HG02970 (cell line): ENCODE data around the gene CTNNA1.
"Not testable (repeated sequence)": the region's sequence is repeated elsewhere in the genome, so short reads cannot be mapped to it uniquely, and the experiment has no call there.

Experiments
- ATAC-seq: cut with Tn5 transposase; IDR thresholded peaks from one replicate; pipeline ENCODE4 v1.9.1; 2021; ENCODE audit warnings: mild to moderate bottlenecking, moderate library complexity, moderate number of reproducible peaks; ENCODE audit not compliant: unreplicated experiment, low FRiP score

The CTNNA1 gene, protein sequence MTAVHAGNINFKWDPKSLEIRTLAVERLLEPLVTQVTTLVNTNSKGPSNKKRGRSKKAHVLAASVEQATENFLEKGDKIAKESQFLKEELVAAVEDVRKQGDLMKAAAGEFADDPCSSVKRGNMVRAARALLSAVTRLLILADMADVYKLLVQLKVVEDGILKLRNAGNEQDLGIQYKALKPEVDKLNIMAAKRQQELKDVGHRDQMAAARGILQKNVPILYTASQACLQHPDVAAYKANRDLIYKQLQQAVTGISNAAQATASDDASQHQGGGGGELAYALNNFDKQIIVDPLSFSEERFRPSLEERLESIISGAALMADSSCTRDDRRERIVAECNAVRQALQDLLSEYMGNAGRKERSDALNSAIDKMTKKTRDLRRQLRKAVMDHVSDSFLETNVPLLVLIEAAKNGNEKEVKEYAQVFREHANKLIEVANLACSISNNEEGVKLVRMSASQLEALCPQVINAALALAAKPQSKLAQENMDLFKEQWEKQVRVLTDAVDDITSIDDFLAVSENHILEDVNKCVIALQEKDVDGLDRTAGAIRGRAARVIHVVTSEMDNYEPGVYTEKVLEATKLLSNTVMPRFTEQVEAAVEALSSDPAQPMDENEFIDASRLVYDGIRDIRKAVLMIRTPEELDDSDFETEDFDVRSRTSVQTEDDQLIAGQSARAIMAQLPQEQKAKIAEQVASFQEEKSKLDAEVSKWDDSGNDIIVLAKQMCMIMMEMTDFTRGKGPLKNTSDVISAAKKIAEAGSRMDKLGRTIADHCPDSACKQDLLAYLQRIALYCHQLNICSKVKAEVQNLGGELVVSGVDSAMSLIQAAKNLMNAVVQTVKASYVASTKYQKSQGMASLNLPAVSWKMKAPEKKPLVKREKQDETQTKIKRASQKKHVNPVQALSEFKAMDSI

DNA sequence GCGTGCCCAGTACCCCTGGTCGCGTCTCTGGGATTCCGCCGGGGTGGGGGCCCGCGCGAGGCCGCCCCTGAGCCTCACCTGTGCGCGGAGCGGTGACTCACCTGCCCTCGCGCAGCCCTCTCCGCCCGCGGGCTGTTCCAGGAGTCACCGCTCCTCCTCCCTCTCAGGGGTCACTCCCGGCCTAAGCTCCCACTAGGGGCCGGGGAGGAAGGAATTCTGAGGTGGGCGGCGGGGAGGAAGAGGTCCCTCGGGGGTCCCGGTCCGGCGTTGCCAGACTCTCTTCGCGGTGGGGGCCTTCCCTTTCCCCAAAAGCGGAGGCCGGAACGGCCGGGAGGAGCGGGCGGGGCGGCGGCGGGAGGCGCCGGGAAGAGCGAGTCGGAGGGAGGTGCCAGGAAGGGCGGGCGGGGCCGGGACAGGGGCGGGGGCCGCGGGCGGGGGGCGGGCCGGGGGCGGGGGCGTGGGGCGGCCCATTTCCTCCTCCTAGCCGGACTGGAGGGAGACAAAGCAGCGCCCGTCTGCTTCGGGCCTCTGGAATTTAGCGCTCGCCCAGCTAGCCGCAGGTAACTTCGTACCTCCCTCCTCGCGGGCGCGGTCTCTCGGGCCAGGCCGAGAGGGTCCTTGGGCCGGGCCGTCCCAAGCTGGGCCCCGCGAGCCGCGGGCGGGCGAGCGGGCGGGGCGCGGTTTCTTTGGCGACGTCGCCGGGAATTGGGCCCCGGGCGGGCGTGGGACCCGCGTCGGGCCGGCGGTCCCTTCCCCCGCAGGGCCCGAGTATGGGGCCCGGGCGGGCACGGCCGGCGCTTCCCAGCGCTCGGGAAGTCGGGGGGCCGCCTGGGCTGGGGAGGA lies at the start of gene CTNNA1:
TSS of gene CTNNA1 (plus strand) at position 475 of the 843 bp plus-strand sequence. CDS start 28,500 bp downstream, outside the sequence.
- ATAC-seq, result peak; percentile 42

DNA sequence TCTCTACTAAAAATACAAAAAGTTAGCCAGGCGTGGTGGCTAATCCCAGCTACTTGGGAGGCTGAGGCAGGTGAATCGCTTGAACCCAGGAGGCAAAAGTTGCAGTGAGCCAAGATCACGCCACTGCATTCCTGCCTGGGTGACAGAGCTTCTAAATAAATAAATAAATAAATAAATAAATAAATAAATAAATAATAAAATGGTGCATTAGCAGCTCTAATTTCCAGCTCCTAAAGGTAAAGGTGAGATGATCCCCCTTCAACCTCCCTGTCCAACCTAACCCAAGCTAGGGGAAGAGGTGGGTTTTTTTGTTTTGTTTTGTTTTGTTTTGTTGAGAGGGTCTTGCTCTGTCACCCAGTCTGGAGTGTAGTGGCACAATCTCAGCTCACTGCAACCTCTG lies 49.4 kb upstream of the CTNNA1 start:
- ATAC-seq, result not testable (repeated sequence)

DNA sequence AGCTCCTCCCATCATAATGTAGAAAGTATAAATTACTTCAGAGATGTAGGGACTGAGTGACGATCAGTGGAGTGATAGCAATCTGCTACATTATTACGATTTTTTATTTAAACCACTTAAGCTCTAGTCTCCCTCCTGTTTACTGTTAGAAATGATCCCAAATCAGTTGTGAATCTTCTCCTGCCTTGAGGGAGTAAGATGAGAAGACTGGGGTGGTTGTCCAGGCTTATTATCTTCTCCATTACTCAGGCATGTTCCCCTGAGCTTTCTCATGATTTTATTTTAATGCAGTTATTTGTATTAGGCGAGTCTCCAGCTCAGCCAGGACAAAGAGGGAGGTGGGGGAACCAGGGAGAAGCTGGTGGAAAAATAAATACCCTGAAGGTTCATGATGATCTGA lies 48.2 kb upstream of the CTNNA1 start:
- ATAC-seq, result no peak

DNA sequence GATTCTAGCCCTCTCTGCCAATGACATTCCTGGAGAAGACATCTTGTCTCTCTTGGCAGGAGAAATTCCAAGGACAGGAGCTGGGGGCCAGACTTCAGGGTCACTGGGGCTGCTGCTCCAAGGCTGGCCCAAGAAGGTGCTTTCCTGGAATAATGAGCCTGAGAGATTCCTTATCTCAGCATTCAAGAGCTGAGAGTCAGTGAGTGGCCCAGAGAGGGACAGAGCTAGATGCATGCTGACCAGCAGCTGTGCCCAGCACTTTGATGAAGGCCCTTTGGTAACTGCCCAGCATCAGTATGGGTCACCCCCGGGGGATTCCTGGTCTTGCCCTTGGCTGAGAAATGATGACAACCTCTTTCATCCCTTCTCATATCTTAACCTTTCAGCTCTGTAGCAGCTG lies 47.7 kb upstream of the CTNNA1 start:
- ATAC-seq, result no peak

DNA sequence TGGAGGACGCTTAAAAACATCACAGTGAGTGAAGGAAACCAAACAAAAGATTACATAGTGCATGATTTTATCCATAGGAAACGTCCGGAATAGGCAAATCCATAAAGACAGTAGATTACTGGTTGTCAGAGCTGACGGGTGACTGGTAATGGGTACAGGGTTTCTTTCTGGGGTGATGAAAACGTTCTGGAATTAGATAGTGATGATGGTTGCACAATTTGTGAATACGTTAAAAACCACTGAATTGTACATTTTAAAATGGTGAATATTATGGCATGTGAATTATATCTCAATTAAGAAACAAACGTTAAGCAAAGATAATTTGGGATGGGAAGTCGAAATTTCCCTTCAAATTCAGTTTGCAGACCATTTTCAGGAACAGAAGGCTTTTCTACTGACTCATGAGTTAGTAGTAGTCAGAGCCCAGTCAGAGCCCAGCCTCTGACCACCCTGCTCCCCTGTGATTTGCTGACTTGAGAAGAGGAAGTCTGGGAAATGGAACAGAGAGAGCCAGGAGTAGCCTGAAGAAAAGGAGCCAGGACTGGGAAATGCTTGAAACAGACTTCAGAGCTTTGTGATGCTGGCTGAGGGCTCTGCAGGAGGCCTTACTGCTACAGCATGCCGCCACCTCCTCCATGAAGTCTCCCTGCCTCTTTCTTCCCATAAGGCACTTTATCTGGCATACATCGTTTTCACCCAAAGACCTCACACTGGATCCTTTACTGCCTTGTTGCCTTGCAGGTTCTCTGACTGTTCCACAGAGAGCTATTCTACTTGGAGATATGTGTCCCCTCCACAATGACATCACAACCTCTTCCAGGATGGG lies 46.4 kb upstream of the CTNNA1 start:
- ATAC-seq, result no peak

DNA sequence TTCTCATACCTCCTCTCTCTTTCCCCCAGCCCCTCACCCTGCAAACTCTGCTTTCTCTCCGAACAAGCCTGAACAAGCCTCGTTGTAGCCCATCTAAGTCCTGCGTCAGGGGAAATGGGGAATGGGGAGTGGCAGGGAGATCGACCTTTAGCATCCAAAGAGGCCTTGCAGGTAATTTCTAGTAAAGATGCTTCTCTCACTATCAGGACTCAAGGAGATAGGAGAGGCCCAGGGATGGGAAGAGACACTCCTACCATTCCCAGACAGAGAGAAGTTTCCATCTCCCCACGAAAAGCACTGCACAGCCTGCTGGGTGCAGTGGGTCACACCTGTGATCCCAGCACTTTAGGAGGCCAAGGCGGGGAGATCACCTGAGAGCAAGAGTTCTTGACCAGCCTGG lies 44.4 kb upstream of the CTNNA1 start:
- ATAC-seq, result no peak

DNA sequence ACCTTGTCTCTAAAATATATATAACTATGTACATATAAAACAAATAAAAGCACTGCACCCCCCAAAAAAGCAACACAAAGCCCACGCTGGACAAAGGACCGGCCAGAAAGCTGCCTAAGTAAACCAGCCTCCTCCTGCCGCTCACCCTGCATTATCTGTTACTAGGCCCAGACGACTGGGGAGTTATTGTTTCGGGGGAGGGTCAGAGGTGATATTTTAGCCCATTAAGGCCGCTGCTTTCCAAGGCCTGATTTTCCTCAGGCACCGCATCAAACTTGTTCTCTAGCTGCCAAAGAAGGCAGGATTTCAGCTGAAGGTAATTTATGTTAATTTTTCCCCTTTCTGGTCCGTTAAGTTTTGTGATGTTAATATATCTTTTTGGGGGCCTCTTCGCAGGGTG lies 44.0 kb upstream of the CTNNA1 start:
- no peak for ATAC-seq

DNA sequence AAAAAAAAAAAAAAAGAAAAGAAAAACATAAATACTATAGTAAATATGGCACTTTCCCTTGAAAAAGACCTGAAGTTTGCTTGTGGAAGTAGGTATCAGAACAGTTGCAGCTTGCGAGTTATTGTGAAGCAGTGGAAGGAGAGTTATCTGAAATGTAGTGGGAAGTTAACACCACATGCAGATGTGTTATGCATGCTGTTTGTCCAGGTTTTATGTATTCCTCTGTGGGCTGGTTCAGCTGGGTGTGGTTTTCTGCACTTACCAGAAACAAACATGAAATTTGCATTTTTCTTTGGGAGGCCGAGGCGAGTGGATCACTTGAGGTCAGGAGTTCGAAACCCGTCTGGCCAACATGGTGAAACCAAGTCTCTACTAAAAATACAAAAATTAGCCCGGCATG lies 42.1 kb upstream of the CTNNA1 start:
- ATAC-seq, result no peak

DNA sequence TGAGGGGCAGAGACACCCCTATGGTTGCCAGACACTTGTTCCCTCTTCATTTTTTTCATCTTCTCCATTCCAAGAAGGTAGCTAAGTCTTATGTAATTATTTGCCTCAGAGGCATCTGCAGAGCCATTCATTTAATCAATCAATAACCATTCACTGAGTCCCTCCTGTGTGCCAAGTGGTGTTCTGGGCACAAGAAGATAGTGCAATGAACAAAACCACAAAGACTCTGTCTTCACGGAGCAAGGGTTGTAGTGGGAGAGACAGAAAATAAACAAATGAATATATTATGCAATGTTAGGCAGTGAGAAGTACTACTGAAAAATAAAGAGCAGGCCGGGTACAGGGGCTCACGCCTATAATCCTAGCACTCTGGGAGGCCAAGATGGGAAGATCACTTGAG lies 41.4 kb upstream of the CTNNA1 start:
- no peak for ATAC-seq

DNA sequence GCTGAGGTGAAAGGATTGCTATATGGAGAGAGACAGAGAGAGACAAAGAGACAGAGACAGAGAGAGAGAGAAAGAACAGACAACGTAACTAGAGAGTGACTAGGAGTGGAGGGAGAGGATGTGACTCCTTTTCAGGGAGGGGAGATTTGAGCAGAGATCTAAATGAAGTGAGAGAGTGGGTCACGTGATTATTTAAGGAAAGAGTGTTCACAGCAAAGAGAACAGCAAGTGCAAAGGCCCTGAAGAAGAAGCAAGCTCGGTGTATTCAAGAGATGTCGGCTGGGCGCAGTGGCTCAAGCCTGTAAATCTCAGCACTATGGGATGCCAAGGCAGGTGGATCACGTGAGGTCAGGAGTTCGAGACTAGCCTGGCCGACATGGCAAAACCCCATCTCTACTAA lies 40.9 kb upstream of the CTNNA1 start:
- no peak for ATAC-seq

DNA sequence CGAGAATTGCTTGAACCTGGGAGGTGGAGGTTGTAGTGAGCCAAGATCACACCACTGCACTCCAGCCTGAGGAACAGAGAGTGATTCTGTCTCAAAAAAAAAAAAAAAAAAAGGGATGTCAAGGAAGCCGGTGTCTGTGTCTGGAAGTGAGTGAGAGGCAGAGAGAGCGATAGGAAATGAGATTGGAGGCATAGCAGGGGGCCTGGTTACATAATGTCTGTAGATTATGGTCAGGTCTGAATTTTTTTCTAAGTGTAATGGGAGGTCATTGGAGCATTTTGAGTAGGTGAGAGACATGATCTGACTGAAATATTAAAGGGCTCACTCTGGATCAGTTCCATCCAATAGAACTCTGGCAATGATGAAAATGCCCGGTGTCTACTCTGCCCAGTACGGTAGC lies 40.4 kb upstream of the CTNNA1 start:
- no peak for ATAC-seq

DNA sequence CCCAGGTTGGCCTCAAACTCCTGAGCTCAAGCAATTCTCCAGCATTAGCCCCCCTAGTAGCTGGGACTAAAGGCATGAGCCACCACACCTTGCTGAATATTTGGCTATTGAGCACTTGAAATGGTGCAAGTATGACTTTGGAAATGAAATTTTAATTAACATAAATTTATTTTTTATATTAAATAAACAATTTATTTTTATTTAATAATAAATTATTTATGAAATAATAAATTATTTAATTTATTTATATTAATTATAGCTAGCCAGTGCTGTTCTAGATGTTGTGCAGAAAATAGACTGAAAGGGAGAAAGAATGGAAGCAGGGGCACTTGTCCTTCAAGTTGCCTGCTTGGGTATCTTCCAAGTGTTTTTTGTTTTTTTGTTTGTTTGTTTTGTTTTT lies 40.0 kb upstream of the CTNNA1 start:
- ATAC-seq, result no peak

DNA sequence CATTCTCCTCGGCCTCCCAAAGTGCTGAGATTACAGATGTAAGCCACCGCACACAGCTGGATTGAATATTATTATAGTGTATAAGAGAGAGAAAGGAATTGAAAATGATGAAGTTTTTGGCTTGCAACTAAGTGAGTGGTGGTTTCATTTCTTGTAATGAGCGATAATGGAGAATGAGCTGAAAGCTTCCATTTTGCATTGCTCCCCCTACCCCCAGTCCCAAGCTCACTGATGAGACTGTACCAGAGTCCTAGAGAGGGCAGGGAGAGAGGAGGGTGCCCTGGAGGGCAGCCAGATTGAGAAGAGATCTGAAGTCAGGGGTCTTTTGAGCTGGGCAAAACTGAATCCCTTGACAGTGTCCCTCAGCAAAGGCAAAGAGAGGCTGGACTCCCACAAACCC lies 38.5 kb upstream of the CTNNA1 start:
- ATAC-seq, result no peak

DNA sequence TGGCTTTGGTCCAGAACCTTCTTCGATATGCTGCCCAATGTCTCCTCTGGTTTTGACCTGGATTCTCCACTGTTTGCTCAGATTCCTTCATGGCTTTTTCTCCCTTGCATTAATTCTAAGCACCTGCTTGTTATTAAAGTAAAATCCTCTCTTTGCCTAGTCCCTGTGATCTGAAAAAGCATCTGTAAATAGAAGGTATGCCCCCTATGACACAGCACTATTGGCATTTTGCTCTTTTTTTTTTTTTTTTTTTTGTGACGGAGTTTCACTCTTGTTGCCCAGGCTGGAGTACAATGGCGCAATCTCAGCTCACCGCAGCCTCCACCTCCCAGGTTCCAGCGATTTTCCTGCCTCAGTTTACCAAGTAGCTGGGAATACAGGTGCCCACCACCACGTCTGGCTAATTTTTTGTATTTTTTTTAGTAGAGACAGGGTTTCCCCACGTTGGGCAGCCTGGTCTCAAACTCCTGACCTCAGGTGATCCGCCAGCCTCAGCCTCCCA lies 37.2 kb upstream of the CTNNA1 start:
- not testable (repeated sequence) for ATAC-seq

DNA sequence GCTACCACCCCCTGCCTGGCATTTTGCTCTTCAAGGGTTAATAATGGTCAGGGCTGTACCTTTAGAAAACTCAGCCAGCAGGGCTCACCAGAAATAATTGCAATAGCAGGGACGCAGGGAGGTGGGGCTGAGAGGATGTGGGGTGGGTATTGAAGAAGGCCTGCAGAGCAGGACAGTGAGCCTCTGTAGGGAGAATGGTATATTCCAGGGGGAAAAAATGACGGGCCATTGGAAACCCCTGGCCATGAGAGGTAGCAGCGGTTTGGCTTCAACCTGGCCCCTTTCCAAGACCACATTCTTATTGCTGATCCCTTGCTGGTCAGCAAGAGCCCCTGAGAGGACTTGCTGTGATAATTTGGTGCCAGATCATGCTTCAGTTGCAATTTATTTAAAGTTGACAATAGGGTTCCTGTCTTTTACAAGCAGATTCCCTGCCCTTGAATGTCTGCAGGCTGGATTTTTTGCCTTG lies 36.7 kb upstream of the CTNNA1 start:
- ATAC-seq, result no peak

DNA sequence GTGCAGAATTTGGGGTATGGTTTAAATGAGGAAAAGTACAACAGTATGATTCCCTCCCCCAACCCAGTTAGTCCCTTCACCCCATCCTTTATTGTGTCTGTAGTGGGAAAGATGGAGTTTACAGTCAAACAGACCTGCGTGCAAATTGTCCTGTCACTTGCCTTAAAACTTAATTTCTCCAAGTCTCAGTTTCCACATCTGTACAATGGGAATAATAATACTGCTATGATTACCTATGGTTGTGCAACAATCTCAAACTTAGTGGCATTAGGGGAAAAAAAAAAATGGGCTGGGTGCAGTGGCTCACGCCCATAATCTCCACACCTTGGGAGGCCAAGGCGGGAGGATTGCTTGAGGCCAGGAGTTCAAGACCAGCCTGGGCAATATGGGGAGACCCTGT lies 35.8 kb upstream of the CTNNA1 start:
- no peak for ATAC-seq

DNA sequence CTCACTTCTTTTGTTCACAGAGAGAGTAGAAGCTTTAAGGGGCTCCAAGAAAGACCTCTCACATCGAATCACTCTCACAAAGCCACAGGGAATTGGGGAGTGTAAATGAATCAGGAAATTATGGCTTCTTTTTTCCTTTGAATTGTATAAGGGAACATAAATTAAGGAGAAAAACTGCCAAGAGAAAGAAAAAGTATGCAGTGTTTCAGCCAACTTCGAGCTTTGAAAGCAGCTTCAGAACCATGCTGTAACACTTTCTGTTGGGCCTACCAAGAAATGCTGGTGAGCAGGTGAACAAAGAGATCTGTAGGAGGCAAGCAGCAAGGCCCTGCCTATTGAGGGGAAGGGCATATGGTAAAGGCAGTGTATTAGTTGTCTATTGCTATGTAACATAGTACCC lies 33.4 kb upstream of the CTNNA1 start:
- ATAC-seq, result no peak

DNA sequence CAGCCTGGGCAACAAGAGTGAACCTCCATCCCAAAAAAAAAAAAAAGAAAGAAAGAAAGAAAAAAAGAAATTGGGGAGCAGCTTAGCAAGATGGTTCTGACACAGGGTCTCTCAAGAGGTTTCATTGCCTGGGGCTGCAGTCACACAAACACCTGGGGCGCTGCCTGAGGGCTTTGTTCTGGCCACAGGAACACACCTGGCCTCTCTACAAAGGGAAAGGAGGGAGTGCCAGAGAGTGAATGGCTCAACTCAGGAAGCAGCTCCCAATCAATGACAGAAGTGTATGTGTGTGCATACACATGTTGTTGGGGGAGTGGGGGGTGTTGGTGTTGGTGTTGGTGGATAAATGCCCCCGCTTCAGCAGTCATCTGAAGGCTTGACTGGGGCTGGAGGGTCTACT lies 32.4 kb upstream of the CTNNA1 start:
- ATAC-seq, result no peak

DNA sequence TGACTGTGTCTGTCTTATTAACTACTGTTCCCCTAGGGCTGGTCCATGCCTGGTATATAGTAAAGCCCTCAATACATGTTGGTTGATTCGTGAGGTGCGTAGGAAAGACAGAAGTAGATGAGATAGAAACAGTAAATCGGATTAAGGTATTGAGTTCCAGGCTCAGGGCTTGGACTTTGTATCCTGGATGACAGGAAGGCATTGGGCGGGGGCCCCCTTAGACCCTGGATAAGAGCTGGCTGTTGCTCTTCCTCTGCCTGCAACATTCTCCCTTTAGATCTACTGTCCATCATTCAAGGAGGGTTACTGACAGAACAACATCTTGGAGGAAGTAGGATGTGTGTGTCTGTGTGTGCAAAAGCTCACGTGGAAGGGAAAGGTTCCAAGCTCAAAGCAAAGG lies 31.2 kb upstream of the CTNNA1 start:
- no peak for ATAC-seq
